K562 (cell line): Measurements from ENCODE around the gene MRPS18B. TPM values are rescaled to one million over a fixed set of nuclear protein-coding genes. Genes with fewer than 3 reads are reported as not detected.

Experiments used
- ATAC-seq: fragments of 200-7000 bp; cut with Tn5 transposase; 3 replicates; pipeline ENCODE4 v1.9.1; 2020; ENCODE audit warnings: moderate library complexity
- BruUV-seq: library from RNA; stranded (reverse); fragments of 400-500 nt; replicated peaks from 2 replicates; lab custom pipeline; 2021; lab: Mats Ljungman, UMichigan
- CTCF ChIA-PET: fragments of 300-600 bp; formaldehyde crosslinking; extraction: SDS; loops from one replicate; lab custom pipeline; 2021; ENCODE audit warnings: low intra/inter-chr PET ratio; lab: Yijun Ruan, JAX
- POLR2A ChIA-PET: fragments of 300-600, 350-650 bp; sonication (Branson Sonifier 250); formaldehyde crosslinking; extraction: SDS; loops from one replicate; lab custom pipeline; 2021; ENCODE audit warnings: antibody characterized with exemption, inconsistent platforms; lab: Yijun Ruan, JAX
- DNase-seq, 4 experiments: peaks; one replicate each; pipeline versions ENCODE4 v3.0.0 to v3.0.0-alpha.2; 2011 to 2018; ENCODE audit warnings: low spot score in 3 of 4, mixed read lengths in 3 of 4; ENCODE audit errors: extremely low read depth in 1 of 4
- FAIRE-seq: peaks from 2 replicates; lab custom pipeline; 2011; peaks lifted over from hg19 to GRCh38; lab: Jason Lieb, UNC
- H2AFZ ChIP-seq: 2 replicates; pipeline ENCODE4 v1.6.0; 2011; ENCODE audit warnings: low read depth, low read length, control low read depth, inconsistent platforms
- H3K27ac ChIP-seq: fragments of 200-600 bp; 3 replicates; pipeline ENCODE4 v1.8.0; 2011; ENCODE audit warnings: low read depth, mild to moderate bottlenecking, control low read depth, inconsistent platforms, low read length, moderate library complexity, mixed read lengths; ENCODE audit errors: extremely low read depth
- H3K27me3 ChIP-seq, 2 experiments: fragments of 300-600 bp in 1 of 2; 2 replicates in 1 of 2; 3 replicates in 1 of 2; pipeline versions ENCODE4 v1.6.0 to v1.8.0; 2011; ENCODE audit warnings: inconsistent platforms in 2 of 2, low read length in 2 of 2, mild to moderate bottlenecking in 1 of 2, mixed read lengths in 1 of 2, moderate library complexity in 1 of 2; ENCODE audit not compliant: control insufficient read depth in 2 of 2, insufficient read depth in 2 of 2
- H3K36me3 ChIP-seq: fragments of 300-600 bp; 3 replicates; pipeline ENCODE4 v1.8.0; 2011; ENCODE audit warnings: mild to moderate bottlenecking, low read length, inconsistent platforms; ENCODE audit not compliant: control insufficient read depth, insufficient read depth
- H3K4me1 ChIP-seq, 2 experiments: fragments of 200-600 bp in 1 of 2; replicated peaks in 1 of 2; 2 replicates in 1 of 2; 3 replicates in 1 of 2; pipeline versions ENCODE4 v1.5.1 to v1.8.0; 2011; ENCODE audit warnings: inconsistent platforms in 2 of 2, low read length in 2 of 2, mild to moderate bottlenecking in 1 of 2, mixed read lengths in 1 of 2, moderate library complexity in 1 of 2; ENCODE audit not compliant: control insufficient read depth in 2 of 2, insufficient read depth in 2 of 2
- H3K4me2 ChIP-seq: 2 replicates; pipeline ENCODE4 v1.6.1; 2011; ENCODE audit warnings: low read length, control low read depth, inconsistent platforms, mixed read lengths; ENCODE audit not compliant: insufficient read depth
- H3K4me3 ChIP-seq: fragments of 200-600 bp; sonication (generic), shearing (Covaris generic); 2 replicates; pipeline ENCODE4 v1.5.1; 2016; ENCODE audit warnings: control low read depth, inconsistent platforms
- H3K79me2 ChIP-seq: fragments of 200-600 bp; 3 replicates; pipeline ENCODE4 v1.8.0; 2011; ENCODE audit warnings: low read length, inconsistent platforms; ENCODE audit not compliant: control insufficient read depth, insufficient read depth
- H3K9ac ChIP-seq, 2 experiments: 2 replicates each; pipeline versions ENCODE4 v1.6.0 to v1.6.1; 2011; ENCODE audit warnings: low read depth in 2 of 2, low read length in 2 of 2, control low read depth in 1 of 2, inconsistent platforms in 1 of 2, mild to moderate bottlenecking in 1 of 2, mixed read lengths in 1 of 2; ENCODE audit not compliant: insufficient read depth in 1 of 2
- H3K9me1 ChIP-seq: one replicate; pipeline ENCODE4 v1.6.0; 2011; ENCODE audit warnings: inconsistent platforms, mild to moderate bottlenecking, low read length, moderate library complexity; ENCODE audit not compliant: control insufficient read depth, insufficient read depth
- H3K9me3 ChIP-seq: replicated peaks from 2 replicates; pipeline ENCODE4 v1.5.1; 2011; ENCODE audit warnings: low read depth, low read length, inconsistent platforms; ENCODE audit not compliant: control insufficient read depth, insufficient read depth
- H4K20me1 ChIP-seq: replicated peaks from 2 replicates; pipeline ENCODE4 v1.6.1; 2011; ENCODE audit warnings: low read length, inconsistent platforms, mixed read lengths; ENCODE audit not compliant: control insufficient read depth, insufficient read depth
- DEAF1 ChIP-seq: fragments of 450-650 bp; formaldehyde crosslinking; IDR thresholded peaks from 2 replicates; pipeline ENCODE4 v1.4.0; 2020; ENCODE audit warnings: mild to moderate bottlenecking, moderate library complexity
- DNMT1 ChIP-seq: fragments of 450-650 bp; IDR thresholded peaks from 2 replicates; pipeline ENCODE4 v1.6.1; 2016; ENCODE audit warnings: antibody characterized with exemption, mild to moderate bottlenecking
- FOXJ2 ChIP-seq: fragments of 200-800 bp; sonication (Bioruptor generic); IDR thresholded peaks from 2 replicates; pipeline ENCODE4 v1.6.1; 2016; ENCODE audit warnings: missing genetic modification characterization, missing compliant biosample characterization
- MLX ChIP-seq, 2 experiments: fragments of 450-650 bp in 1 of 2; sonication (generic) in 1 of 2; formaldehyde crosslinking; conservative IDR thresholded peaks; 2 replicates each; pipeline versions ENCODE4 v1.4.0 to v1.8.1; 2020 to 2022; ENCODE audit warnings: mild to moderate bottlenecking in 1 of 2, missing genetic modification reagents in 1 of 2
- PHF21A ChIP-seq: fragments of 450-650 bp; IDR thresholded peaks from 2 replicates; pipeline ENCODE4 v1.6.1; 2017; ENCODE audit warnings: low read depth, borderline replicate concordance
- POLR2A ChIP-seq: fragments of 450-650 bp; conservative IDR thresholded peaks from 2 replicates; pipeline ENCODE4 v1.6.1; 2016
- POLR2AphosphoS2 ChIP-seq: IDR thresholded peaks from 2 replicates; pipeline ENCODE4 v1.6.1; 2012; ENCODE audit warnings: low read length, improper control_type of control experiment
- RERE ChIP-seq: sonication (generic); formaldehyde crosslinking; IDR thresholded peaks from 2 replicates; pipeline ENCODE4 v1.8.0; 2023; ENCODE audit warnings: missing genetic modification reagents, mild to moderate bottlenecking, borderline replicate concordance
- SMARCA4 ChIP-seq: fragments of 450-650 bp; IDR thresholded peaks from 2 replicates; pipeline ENCODE4 v1.6.1; 2016
- ZBTB1 ChIP-seq: sonication (generic); formaldehyde crosslinking; IDR thresholded peaks from 2 replicates; pipeline ENCODE4 v1.8.1; 2023; ENCODE audit warnings: missing genetic modification reagents, low read depth, mild to moderate bottlenecking, borderline replicate concordance
- ZNF512 ChIP-seq: IDR thresholded peaks from 2 replicates; pipeline ENCODE4 v1.6.1; 2016; ENCODE audit warnings: missing genetic modification characterization, missing compliant biosample characterization
- ZNF764 ChIP-seq: fragments of 250-450 bp; sonication (Bioruptor Pico); IDR thresholded peaks from 2 replicates; pipeline ENCODE4 v1.4.0; 2020; ENCODE audit warnings: low read depth, mild to moderate bottlenecking, moderate library complexity
- ZNF77 ChIP-seq: fragments of 250-450 bp; sonication (Bioruptor Pico); IDR thresholded peaks from 2 replicates; pipeline ENCODE4 v1.5.0; 2020
- WGBS: fragments of 100-300 bp; shearing (Covaris generic); methylation state at CpG from one replicate; pipeline ENCODE4 v1.1.6; 2016; ENCODE audit warnings: low coverage, mixed read lengths; ENCODE audit not compliant: insufficient coverage; ENCODE audit errors: missing lambda C conversion rate; 5-methylcytosine and 5-hydroxymethylcytosine counted together
- in situ Hi-C: fragments of 300-500 bp; cut with MboI; formaldehyde crosslinking; loops from 4 replicates; pipeline ENCODE4 v1.15.0; 2018; ENCODE audit warnings: inconsistent platforms, mixed read lengths
- intact Hi-C: fragments of 100-400 bp; cut with micrococcal nuclease; formaldehyde crosslinking; loops from 2 replicates; pipeline ENCODE4 v1.14.2; 2022
- polyA plus RNA-seq, 8 experiments: library from polyadenylated mRNA; depleted of rRNA in 4 of 8; stranded (reverse) in 5 of 8; unstranded in 3 of 8; fragments of >200 nt; fragmentation: Nextera tagmentation in 2 of 8; fragmentation: Illumina TruSeq in 1 of 8; extraction: Ambion mirVana in 2 of 8; extraction: Trizol in 1 of 8; gene quantifications; 2 replicates each; pipeline versions ENCODE4 v1.2.1 to v1.2.3, GENCODE V29; 2011 to 2014; ENCODE audit warnings: inconsistent platforms in 1 of 8, missing spikeins in 1 of 8
- total RNA-seq, 7 experiments: library from RNA; depleted of rRNA in 6 of 7; stranded (reverse); fragments of >200 nt in 6 of 7; fragmentation: Illumina TruSeq in 2 of 7; extraction: Trizol in 2 of 7; gene quantifications; 2 replicates each; pipeline versions ENCODE4 v1.2.1 to v1.2.3, GENCODE V29; 2011 to 2021; ENCODE audit warnings: low replicate concordance in 1 of 7

Gene MRPS18B
- total and polyA plus RNA-seq, 9 of the 15 experiments (the other 6 are each of a cell fraction or from before 2014, with no cell fraction given) = 132 to 383 (median 178) TPM

GRCh38 chr6:30603961-30604360, 13.7 kb upstream of the MRPS18B start (continued):
- TF ChIP-seq FOXJ2 (tag) = no peak
- TF ChIP-seq PHF21A = no peak
- no peak for TF ChIP-seq DNMT1
- TF ChIP-seq ZNF512 (tag) = no peak

GRCh38 chr6:30610065-30610464, 7.6 kb upstream of the MRPS18B start:
- no peak for DNase-seq
- no peaks in the 10 kb centered on the region for H3K9me1 ChIP-seq
- in situ Hi-C loops = no loop called here
- POLR2A ChIA-PET = interaction anchor here (0.7 to 2.4 kb wide), 6 partner anchors 11 to 69 kb away, joined by 3 to 36 read pairs (median 6); no protein-coding TSS in a partner anchor
- H3K79me2 ChIP-seq = peaks cover 56% of the 10 kb centered on the region
- H4K20me1 ChIP-seq = no peaks in the 10 kb centered on the region
- 80% methylated on average over 4 of the region's 4 CpGs for whole genome bisulfite sequencing
- CTCF ChIA-PET = no interaction called here
- H3K4me1 ChIP-seq = peaks cover 0 to 21% of the 10 kb centered on the region in 2 experiments; a peak in 3 of 5 replicates
- no peak overlapping the region for H3K27ac ChIP-seq
- H3K4me3 ChIP-seq = no peak overlapping the region
- intact Hi-C loops = no loop called here
- no peak for ATAC-seq
- no peak overlapping the region for H2AFZ ChIP-seq
- H3K4me2 ChIP-seq = no peak overlapping the region
- H3K9ac ChIP-seq = no peak overlapping the region
- H3K9me3 ChIP-seq = no peaks in the 10 kb centered on the region
- no TSS peak for BruUV-seq
- no peaks in the 10 kb centered on the region for H3K27me3 ChIP-seq
- peaks cover 85% of the 10 kb centered on the region for H3K36me3 ChIP-seq
- FAIRE-seq = no peak
- TF ChIP-seq POLR2AphosphoS2 = peak; percentile 91
- TF ChIP-seq MLX (CRISPR knock-in tag; conservative IDR thresholded peaks at IDR 0.05) = no peak
- TF ChIP-seq DEAF1 = no peak
- no peak for TF ChIP-seq ZNF764 (CRISPR knock-in tag)
- TF ChIP-seq POLR2A = peak; percentile 68
- TF ChIP-seq ZBTB1 (CRISPR knock-in tag) = no peak
- no peak for TF ChIP-seq RERE (CRISPR knock-in tag)
- TF ChIP-seq SMARCA4 = no peak
- TF ChIP-seq ZNF77 = no peak
